Muscle layer of duodenum (tissue), 2 donors: Measurements from ENCODE around the gene PWWP2A.

ENCODE experiments used
- H3K27ac ChIP-seq: one replicate; pipeline ENCODE4 v1.7.0; 2013; ENCODE audit warnings: mild to moderate bottlenecking, low read length
- H3K27me3 ChIP-seq: one replicate; pipeline ENCODE4 v1.7.0; 2013; ENCODE audit warnings: low read depth, mild to moderate bottlenecking, control low read depth, low read length
- H3K36me3 ChIP-seq, 2 donors: one replicate each; pipeline ENCODE4 v1.7.0; 2013; ENCODE audit warnings: low read length in 2 of 2, control low read depth in 1 of 2, mild to moderate bottlenecking in 1 of 2; ENCODE audit not compliant: insufficient read depth in 2 of 2, control insufficient read depth in 1 of 2
- H3K4me1 ChIP-seq, 2 donors: one replicate each; pipeline ENCODE4 v1.7.0; 2013; ENCODE audit warnings: low read length in 2 of 2, mild to moderate bottlenecking in 2 of 2, control low read depth in 1 of 2, moderate library complexity in 1 of 2; ENCODE audit not compliant: insufficient read depth in 2 of 2, control insufficient read depth in 1 of 2
- H3K4me3 ChIP-seq, 2 donors: one replicate each; pipeline ENCODE4 v1.7.0; 2013; ENCODE audit warnings: low read length in 2 of 2, low read depth in 1 of 2, mild to moderate bottlenecking in 1 of 2
- H3K9me3 ChIP-seq, 2 donors: one replicate each; pipeline ENCODE4 v1.7.0; 2013; ENCODE audit warnings: low read length in 2 of 2, control low read depth in 1 of 2, mild to moderate bottlenecking in 1 of 2; ENCODE audit not compliant: control insufficient read depth in 1 of 2
- donor health status: healthy.

Gene PWWP2A

DNA sequence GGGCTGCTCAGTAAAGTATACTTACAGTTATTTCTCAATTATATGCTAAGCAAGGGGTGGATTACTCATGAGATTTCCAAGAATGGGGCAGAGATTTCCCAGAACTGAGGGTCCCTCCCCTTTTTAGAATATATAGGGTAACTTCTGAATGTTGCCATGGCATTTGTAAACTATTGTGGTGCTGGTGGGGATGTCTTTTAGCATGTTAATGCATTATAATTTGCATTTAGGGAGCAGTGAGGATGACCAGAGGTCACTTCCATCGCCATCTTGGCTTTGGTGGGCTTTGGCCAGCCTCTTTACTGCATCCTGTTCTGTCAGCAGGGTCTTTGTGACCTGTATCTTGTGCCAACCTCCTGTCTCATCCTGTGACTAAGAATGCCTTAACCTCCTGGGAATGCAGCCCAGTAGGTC is 74.9 kb downstream of the PWWP2A start:
- no peaks in the 10 kb centered on the region for H3K9me3 ChIP-seq
- peaks cover 22 to 23% of the 10 kb centered on the region in 2 donors for H3K36me3 ChIP-seq
- H3K27me3 ChIP-seq, result no peaks in the 10 kb centered on the region
- H3K4me1 ChIP-seq, result no peaks in the 10 kb centered on the region
- H3K27ac ChIP-seq, result no peak overlapping the region
- H3K4me3 ChIP-seq, result no peak overlapping the region

DNA sequence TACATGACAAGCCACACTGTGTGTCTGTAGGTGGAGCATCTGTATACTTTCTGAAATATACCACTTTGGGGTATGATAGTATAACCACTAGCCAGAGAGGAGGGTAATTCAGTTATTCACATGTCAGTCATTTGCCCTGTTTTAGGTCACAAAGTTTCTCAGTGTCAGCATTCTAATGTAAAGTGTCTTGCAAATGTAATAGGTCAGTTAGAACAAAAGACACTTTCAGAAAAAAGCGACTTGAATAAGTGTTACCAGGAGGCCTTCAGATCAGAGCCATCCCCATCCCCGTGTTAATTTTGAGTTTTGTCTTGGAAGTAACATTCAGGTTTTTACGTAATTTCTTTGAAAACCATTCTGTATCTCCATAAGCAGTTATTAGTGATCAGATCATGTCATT is 76.6 kb downstream of the PWWP2A start:
- Histone ChIP-seq H3K9me3 (no peaks in the 10 kb centered on the region), H3K27ac (no peak overlapping the region), H3K4me1 (no peaks in the 10 kb centered on the region), H3K36me3 (peaks cover 21 to 30% of the 10 kb centered on the region in 2 donors), H3K27me3 (no peaks in the 10 kb centered on the region), H3K4me3 (no peak overlapping the region)
